Fibroblast of the aortic adventitia (primary cell): ENCODE measurements around the gene HSPBP1. TPM values are rescaled to one million over a fixed set of nuclear protein-coding genes. Genes with fewer than 3 reads are reported as not detected.

Source experiments
- DNase-seq: peaks from one replicate; pipeline ENCODE4 v3.0.0-alpha.2; 2010; ENCODE audit warnings: low read depth
- H3K4me3 ChIP-seq: 2 replicates; pipeline ENCODE4 v1.5.1; 2011; ENCODE audit warnings: low read depth, mild to moderate bottlenecking, control low read depth, low read length, moderate library complexity
- CTCF ChIP-seq: IDR thresholded peaks from 2 replicates; pipeline ENCODE4 v1.5.1; 2011; ENCODE audit warnings: mild to moderate bottlenecking, low read length, control low read depth, inconsistent platforms; ENCODE audit not compliant: insufficient read depth
- total RNA-seq: library from RNA; depleted of rRNA; stranded (reverse); fragments of >200 nt; gene quantifications from 2 replicates; pipeline ENCODE4 v1.2.3, GENCODE V29; 2012; ENCODE audit warnings: low replicate concordance

HSPBP1 gene
- total RNA-seq, 1 donor = 29.1 TPM

DNA sequence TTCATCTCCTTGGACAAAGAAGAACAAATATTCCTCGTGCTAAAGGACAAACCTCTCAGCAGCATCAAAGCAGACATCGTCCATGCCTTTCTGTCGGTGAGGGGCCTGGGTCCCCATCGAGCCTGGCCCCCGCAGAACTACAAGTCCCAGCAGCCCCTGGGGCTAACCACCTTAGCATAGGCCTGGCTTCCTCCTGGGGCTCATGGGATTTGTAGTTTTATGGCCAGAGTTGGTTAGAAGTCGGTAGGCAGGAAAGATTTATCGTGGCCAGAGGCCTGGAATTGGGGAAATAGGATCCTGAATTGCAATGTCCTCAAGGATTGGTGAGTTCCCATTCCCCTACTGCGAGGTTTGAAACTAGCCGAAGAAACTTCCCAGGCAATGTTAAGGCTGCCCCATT lies 25.6 kb upstream of the HSPBP1 start:
- peak; percentile 25 for DNase-seq
- TF ChIP-seq CTCF = no peak
- H3K4me3 ChIP-seq = no peak overlapping the region

DNA sequence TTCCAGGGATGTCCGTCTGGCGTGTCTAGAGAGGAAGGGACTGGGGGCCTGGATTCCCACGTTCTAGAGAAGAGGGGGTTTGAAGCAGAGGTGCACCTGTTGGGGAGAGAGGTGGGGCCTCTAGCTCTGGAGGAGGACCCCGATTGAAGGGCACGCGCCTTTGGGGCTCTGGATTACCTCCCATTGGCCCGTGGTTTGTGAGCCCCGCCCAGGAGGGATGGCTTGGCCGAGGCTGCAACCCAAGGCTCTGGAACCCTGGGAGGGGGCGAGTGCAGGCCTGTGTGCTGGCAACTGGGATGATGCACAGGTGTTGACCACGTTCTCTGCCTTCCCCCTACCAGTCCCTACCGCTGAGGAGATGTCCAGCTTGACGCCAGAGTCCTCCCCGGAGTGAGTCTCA lies 25.1 kb upstream of the HSPBP1 start:
- no peak for DNase-seq
- no peak for TF ChIP-seq CTCF
- H3K4me3 ChIP-seq = no peak overlapping the region

DNA sequence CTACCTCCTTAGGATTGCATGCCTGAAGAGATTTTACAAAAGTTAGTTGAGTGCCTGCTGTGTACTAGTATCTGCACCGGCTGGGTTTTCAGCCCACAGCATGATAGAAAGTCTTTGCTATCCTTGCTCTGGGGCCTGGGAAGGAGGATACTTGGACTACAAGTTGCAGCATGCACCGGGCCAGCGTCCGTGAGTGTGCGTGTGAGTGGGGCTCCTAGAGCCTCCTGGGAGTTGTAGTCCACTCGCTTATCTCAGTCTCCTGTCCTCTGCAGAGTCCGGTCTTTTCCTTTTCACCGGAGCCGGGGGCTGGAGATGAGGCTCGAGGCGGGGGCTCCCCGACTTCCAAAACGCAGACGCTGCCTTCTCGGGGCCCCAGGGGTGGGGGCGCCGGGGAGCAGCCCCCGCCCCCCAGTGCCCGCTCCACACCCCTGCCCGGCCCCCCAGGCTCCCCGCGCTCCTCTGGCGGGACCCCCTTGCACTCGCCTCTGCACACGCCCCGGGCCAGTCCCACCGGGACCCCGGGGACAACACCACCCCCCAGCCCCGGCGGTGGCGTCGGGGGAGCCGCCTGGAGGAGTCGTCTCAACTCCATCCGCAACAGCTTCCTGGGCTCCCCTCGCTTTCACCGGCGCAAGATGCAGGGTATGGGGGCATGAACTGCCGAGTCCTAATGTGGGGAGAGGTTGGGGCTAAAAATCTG lies 24.5 kb upstream of the HSPBP1 start:
- TF ChIP-seq CTCF = no peak
- DNase-seq = peak; percentile 11

DNA sequence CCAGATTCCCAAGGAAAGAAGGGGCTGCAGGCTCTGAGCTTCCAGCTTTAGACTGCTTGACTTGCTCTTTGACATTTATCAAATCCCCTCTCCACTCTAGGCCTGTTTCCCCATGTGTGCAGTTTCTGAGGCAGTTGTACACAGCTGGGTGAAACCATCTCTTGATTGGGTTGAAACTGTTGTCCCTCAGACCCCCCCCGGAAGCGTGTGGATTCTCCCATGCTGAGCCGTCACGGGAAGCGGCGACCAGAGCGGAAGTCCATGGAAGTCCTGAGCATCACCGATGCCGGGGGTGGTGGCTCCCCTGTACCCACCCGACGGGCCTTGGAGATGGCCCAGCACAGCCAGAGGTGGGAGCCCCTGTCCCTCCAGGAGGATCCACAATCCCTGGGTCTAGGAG lies 23.6 kb upstream of the HSPBP1 start:
- H3K4me3 ChIP-seq = no peak overlapping the region
- DNase-seq = no peak
- no peak for TF ChIP-seq CTCF

More for the DNA sequence above, 24.5 kb upstream of the HSPBP1 start:
- H3K4me3 ChIP-seq = no peak overlapping the region

DNA sequence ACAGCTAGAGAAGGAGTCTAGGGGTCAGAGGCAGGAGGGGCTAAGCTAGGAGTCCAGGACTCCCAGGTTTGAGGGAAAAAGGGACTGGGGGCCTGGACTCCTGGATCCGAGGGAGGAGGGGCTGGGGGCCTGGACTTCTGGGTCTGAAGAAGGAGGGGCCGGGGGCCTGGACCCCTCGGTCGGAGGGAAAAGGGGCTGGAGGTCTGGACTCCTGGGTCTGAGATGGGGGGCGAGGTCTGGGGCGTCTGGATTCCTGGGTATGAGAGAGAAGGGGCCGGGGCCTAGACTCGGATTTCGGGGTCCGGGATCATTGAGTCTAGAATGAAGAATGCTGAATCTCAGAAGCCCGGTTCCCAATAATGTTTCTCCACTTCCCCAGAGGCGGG lies 22.4 kb upstream of the HSPBP1 start:
- DNase-seq = no peak
- no peak overlapping the region for H3K4me3 ChIP-seq
- no peak for TF ChIP-seq CTCF

GRCh38 chr19:55301459-55302317 lies 21.8 kb upstream of the HSPBP1 start:
- peak overlapping the region; percentile 55 for H3K4me3 ChIP-seq
- peak; percentile 75 for DNase-seq
- peak; percentile 88 for TF ChIP-seq CTCF
